SK-N-SH (cell line): Measurements from ENCODE around the gene C19orf67. TPM values are rescaled to one million over a fixed set of nuclear protein-coding genes. Genes with fewer than 3 reads are reported as not detected.
A peak's percentile ranks its signal among the peaks of the same experiment; 100 is the strongest.

Experiments
- CTCF ChIA-PET: fragments of 300-600, 350-600 bp; formaldehyde crosslinking; extraction: SDS; loops from one replicate; lab custom pipeline; 2021; lab: Yijun Ruan, JAX
- POLR2A ChIA-PET: fragments of 350-600 bp; sonication (Branson Sonifier 250); formaldehyde crosslinking; extraction: SDS; loops from one replicate; lab custom pipeline; 2020; ENCODE audit warnings: antibody characterized with exemption, inconsistent platforms; lab: Yijun Ruan, JAX
- DNase-seq: peaks from one replicate; pipeline ENCODE4 v3.0.0; 2012
- H2AFZ ChIP-seq: fragments of 200-600 bp; sonication (generic); 2 replicates; pipeline ENCODE4 v1.8.1; 2016; ENCODE audit warnings: antibody characterized with exemption, mild to moderate bottlenecking, low read depth
- H3F3A ChIP-seq: fragments of 200-600 bp; sonication (generic); replicated peaks from 2 replicates; pipeline ENCODE3; 2016; ENCODE audit warnings: antibody characterized with exemption, mild to moderate bottlenecking; ENCODE audit not compliant: insufficient read depth
- H3K27ac ChIP-seq, 2 experiments: fragments of 200-500 bp in 1 of 2; fragments of 200-600 bp in 1 of 2; sonication (Bioruptor generic) in 1 of 2; sonication (generic), shearing (Covaris generic) in 1 of 2; 2 replicates each; pipeline versions ENCODE4 v1.5.1 to v1.6.1; 2014 to 2016; ENCODE audit warnings: low read depth in 2 of 2, inconsistent platforms in 1 of 2, low read length in 1 of 2, mild to moderate bottlenecking in 1 of 2, mixed read lengths in 1 of 2
- H3K27me3 ChIP-seq: fragments of 200-600 bp; sonication (generic), shearing (Covaris generic); 2 replicates; pipeline ENCODE4 v1.6.1; 2016; ENCODE audit warnings: mixed run types; ENCODE audit not compliant: insufficient read depth
- H3K36me3 ChIP-seq, 2 experiments: fragments of 200-500 bp in 1 of 2; fragments of 200-600 bp in 1 of 2; sonication (Bioruptor generic) in 1 of 2; sonication (generic) in 1 of 2; replicated peaks in 1 of 2; 2 replicates each; pipeline versions ENCODE3 to v1.5.1; 2014 to 2016; ENCODE audit warnings: low read length in 1 of 2, mild to moderate bottlenecking in 1 of 2; ENCODE audit not compliant: insufficient read depth in 2 of 2, control insufficient read depth in 1 of 2
- H3K4me1 ChIP-seq, 2 experiments: fragments of 200-500 bp in 1 of 2; fragments of 200-600 bp in 1 of 2; sonication (Bioruptor generic) in 1 of 2; sonication (generic), shearing (Covaris generic) in 1 of 2; 2 replicates each; pipeline versions ENCODE4 v1.5.1 to v1.6.1; 2014 to 2016; ENCODE audit warnings: low read depth in 1 of 2, low read length in 1 of 2, mixed run types in 1 of 2; ENCODE audit not compliant: insufficient read depth in 2 of 2, control insufficient read depth in 1 of 2
- H3K4me2 ChIP-seq: fragments of 200-600 bp; sonication (generic), shearing (Covaris generic); 2 replicates; pipeline ENCODE4 v1.6.1; 2017; ENCODE audit warnings: mixed run types
- H3K4me3 ChIP-seq, 2 experiments: fragments of 200-500 bp in 1 of 2; fragments of 200-600 bp in 1 of 2; sonication (Bioruptor generic) in 1 of 2; sonication (generic), shearing (Covaris generic) in 1 of 2; 2 replicates each; pipeline versions ENCODE4 v1.5.1 to v1.8.1; 2014 to 2016; ENCODE audit warnings: low read depth in 2 of 2, inconsistent platforms in 1 of 2, low read length in 1 of 2, mild to moderate bottlenecking in 1 of 2, mixed read lengths in 1 of 2, moderate library complexity in 1 of 2
- H3K79me2 ChIP-seq: fragments of 200-600 bp; sonication (generic); 2 replicates; pipeline ENCODE4 v1.8.1; 2017; ENCODE audit warnings: mild to moderate bottlenecking; ENCODE audit not compliant: insufficient read depth
- H3K9ac ChIP-seq: fragments of 200-600 bp; sonication (generic); 2 replicates; pipeline ENCODE4 v1.6.1; 2017; ENCODE audit warnings: mixed run types
- H3K9me2 ChIP-seq: fragments of 200-600 bp; sonication (generic); 2 replicates; pipeline ENCODE4 v1.6.1; 2017; ENCODE audit warnings: mixed run types
- H3K9me3 ChIP-seq: fragments of 200-600 bp; sonication (generic); 2 replicates; pipeline ENCODE4 v1.6.1; 2017; ENCODE audit warnings: mixed run types, mild to moderate bottlenecking, moderate library complexity
- H4K20me1 ChIP-seq: fragments of 200-600 bp; sonication (generic); 2 replicates; pipeline ENCODE4 v1.6.1; 2017; ENCODE audit warnings: mild to moderate bottlenecking, mixed run types; ENCODE audit not compliant: insufficient read depth
- EP300 ChIP-seq, 2 experiments: IDR thresholded peaks; 2 replicates each; pipeline versions ENCODE4 v1.4.0 to v1.6.1; 2012; ENCODE audit warnings: borderline replicate concordance in 1 of 2, low read depth in 1 of 2, low read length in 1 of 2
- FOSL2 ChIP-seq: IDR thresholded peaks from 2 replicates; pipeline ENCODE4 v1.4.0; 2012; ENCODE audit warnings: low read depth, mild to moderate bottlenecking, moderate library complexity, borderline replicate concordance
- GABPA ChIP-seq: IDR thresholded peaks from 2 replicates; pipeline ENCODE4 v1.4.0; 2012; ENCODE audit warnings: low read depth, mild to moderate bottlenecking
- JUND ChIP-seq: IDR thresholded peaks from 2 replicates; pipeline ENCODE4 v1.4.0; 2012
- NFIC ChIP-seq: IDR thresholded peaks from 2 replicates; pipeline ENCODE4 v1.4.0; 2012; ENCODE audit warnings: borderline replicate concordance
- RFX5 ChIP-seq: IDR thresholded peaks from 2 replicates; pipeline ENCODE4 v1.6.1; 2012; ENCODE audit warnings: mild to moderate bottlenecking, improper control_type of control experiment, low read length
- SMC3 ChIP-seq: IDR thresholded peaks from 2 replicates; pipeline ENCODE4 v1.6.1; 2012; ENCODE audit warnings: low read depth, low read length, improper control_type of control experiment
- TCF12 ChIP-seq: IDR thresholded peaks from 2 replicates; pipeline ENCODE4 v1.4.0; 2012
- YY1 ChIP-seq: IDR thresholded peaks from 2 replicates; pipeline ENCODE4 v1.4.0; 2012; ENCODE audit warnings: low read depth, mild to moderate bottlenecking
- WGBS: methylation state at CpG from one replicate; pipeline ENCODE4 v1.1.6; 2017; ENCODE audit warnings: low lambda C conversion rate; 5-methylcytosine and 5-hydroxymethylcytosine counted together
- polyA plus RNA-seq, 3 experiments: library from polyadenylated mRNA; depleted of rRNA; stranded (reverse); fragments of >200 nt; gene quantifications; 2 replicates each; pipeline ENCODE4 v1.2.3, GENCODE V29; 2012
- TF ChIP-seq, protein P1 (sequence below): fragments of 200-600 bp; sonication (generic); IDR thresholded peaks from 2 replicates; pipeline ENCODE4 v1.6.1; 2017; ENCODE audit warnings: antibody characterized with exemption, mild to moderate bottlenecking, moderate library complexity
- TF ChIP-seq, protein P2 (sequence below): IDR thresholded peaks from 2 replicates; pipeline ENCODE4 v1.4.0; 2012; ENCODE audit warnings: low read depth

C19orf67 gene
- polyA plus RNA-seq, 1 of the 3 experiments (the other 2 are of a cell fraction), result not detected

DNA sequence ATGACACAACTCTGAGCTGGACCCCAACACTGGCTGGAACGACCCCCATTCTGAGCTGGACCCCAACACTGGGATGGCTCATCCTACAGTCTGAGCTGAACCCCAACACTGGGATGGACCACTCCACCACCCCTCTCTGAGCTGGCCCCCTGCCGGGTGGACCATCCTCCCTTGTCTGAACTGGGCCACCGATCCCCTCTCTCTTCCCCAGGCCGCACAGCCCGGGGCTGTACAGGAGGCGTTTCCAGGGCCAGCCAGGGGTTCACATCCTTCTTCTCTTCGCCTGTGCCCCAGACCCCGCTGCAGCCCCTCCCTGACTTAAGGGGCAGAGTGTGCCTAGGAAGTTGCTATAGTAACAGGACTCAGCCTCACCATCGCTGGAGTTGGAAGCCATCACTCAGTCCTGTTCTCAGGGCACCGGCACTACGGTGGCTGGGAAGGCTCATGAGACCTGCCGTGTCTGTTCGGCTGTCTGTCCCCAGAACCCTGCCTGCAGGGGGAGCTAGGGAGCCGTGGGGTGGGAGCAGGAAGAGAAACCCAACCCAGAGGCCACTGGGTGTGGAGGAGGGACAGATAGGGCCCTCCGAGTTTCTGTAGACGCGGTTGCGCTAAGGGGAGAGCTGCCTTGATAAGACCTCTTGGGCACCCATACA is 28.3 kb upstream of the C19orf67 start:
- Histone ChIP-seq H3K27me3 (no peaks in the 10 kb centered on the region), H2AFZ (no peak overlapping the region), H3K4me2 (no peak overlapping the region), H3K4me3 (no peak overlapping the region), H3K4me1 (peaks cover 11 to 20% of the 10 kb centered on the region in 2 experiments), H3F3A (peaks cover 5% of the 10 kb centered on the region), H3K9ac (no peak overlapping the region), H3K9me2 (no peaks in the 10 kb centered on the region), H3K79me2 (peaks cover 55% of the 10 kb centered on the region), H3K27ac (no peak overlapping the region), H3K36me3 (no peaks in the 10 kb centered on the region), H4K20me1 (no peaks in the 10 kb centered on the region), H3K9me3 (no peaks in the 10 kb centered on the region)
- DNase-seq, result no peak
- 91% methylated on average over 13 of the region's 18 CpGs for WGBS
- POLR2A ChIA-PET, result no interaction called here
- CTCF ChIA-PET, result interaction anchor here (0.7 to 4.7 kb wide), 7 partner anchors 8 to 235 kb away, joined by 3 to 28 read pairs (median 9); partner anchors contain the start of genes ASF1B, MISP3 and SAMD1
- TF ChIP-seq NFIC (no peak), JUND (no peak), FOSL2 (no peak), GABPA (no peak)
- TF ChIP-seq, protein P1, sequence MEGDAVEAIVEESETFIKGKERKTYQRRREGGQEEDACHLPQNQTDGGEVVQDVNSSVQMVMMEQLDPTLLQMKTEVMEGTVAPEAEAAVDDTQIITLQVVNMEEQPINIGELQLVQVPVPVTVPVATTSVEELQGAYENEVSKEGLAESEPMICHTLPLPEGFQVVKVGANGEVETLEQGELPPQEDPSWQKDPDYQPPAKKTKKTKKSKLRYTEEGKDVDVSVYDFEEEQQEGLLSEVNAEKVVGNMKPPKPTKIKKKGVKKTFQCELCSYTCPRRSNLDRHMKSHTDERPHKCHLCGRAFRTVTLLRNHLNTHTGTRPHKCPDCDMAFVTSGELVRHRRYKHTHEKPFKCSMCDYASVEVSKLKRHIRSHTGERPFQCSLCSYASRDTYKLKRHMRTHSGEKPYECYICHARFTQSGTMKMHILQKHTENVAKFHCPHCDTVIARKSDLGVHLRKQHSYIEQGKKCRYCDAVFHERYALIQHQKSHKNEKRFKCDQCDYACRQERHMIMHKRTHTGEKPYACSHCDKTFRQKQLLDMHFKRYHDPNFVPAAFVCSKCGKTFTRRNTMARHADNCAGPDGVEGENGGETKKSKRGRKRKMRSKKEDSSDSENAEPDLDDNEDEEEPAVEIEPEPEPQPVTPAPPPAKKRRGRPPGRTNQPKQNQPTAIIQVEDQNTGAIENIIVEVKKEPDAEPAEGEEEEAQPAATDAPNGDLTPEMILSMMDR, result peak; percentile 40

DNA sequence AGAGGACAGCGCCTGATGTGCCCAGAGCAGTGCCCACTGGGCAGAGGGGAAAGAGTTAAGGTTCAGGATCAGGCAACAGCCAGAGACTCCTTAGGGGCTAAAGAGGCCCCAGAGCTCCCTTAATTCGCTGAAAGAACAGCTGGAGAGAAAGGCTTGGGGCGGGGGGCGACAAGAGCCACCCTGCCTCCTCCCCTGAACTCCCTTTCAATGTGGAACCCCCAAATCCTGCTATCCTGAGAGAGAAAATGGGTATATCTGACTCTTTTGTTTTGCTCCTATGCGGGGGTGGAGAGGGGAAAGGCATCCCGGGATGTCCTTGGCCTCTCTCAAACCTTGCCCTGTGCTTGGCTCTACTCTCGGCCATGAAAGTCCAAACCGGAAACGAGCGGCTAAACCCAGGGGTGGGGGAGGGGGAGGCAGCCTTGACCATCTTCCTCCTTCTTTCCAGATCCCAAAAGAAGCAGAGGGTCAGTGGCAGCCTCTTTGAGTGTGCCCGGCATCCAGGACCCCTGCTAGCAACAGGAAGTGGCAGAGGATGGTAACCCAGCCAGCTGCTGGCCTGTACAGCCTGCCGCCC is 27.3 kb upstream of the C19orf67 start:
- Histone ChIP-seq H3K79me2 (peaks cover 56% of the 10 kb centered on the region), H3K4me2 (no peak overlapping the region), H3K4me1 (peaks cover 5 to 14% of the 10 kb centered on the region in 2 experiments; a peak in 2 of 4 replicates), H3K27me3 (no peaks in the 10 kb centered on the region), H3K27ac (no peak overlapping the region), H4K20me1 (no peaks in the 10 kb centered on the region), H2AFZ (no peak overlapping the region), H3K9me3 (no peaks in the 10 kb centered on the region), H3K9ac (no peak overlapping the region), H3F3A (no peaks in the 10 kb centered on the region), H3K4me3 (no peak overlapping the region), H3K9me2 (no peaks in the 10 kb centered on the region), H3K36me3 (no peaks in the 10 kb centered on the region)
- POLR2A ChIA-PET, result no interaction called here
- CTCF ChIA-PET, result interaction anchor here (0.8 to 4.7 kb wide), 3 partner anchors 19 to 236 kb away, joined by 3 to 28 read pairs (median 4); partner anchors contain the start of gene ASF1B
- WGBS, result 79% methylated on average over 4 of the region's 12 CpGs
- TF ChIP-seq, protein P1, result no peak
- TF ChIP-seq YY1, result no peak
- TF ChIP-seq FOSL2, result no peak
- TF ChIP-seq GABPA, result no peak
- TF ChIP-seq RFX5, result no peak
- TF ChIP-seq, protein P2, sequence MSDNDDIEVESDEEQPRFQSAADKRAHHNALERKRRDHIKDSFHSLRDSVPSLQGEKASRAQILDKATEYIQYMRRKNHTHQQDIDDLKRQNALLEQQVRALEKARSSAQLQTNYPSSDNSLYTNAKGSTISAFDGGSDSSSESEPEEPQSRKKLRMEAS, result no peak
- TF ChIP-seq TCF12, result no peak
- no peak for TF ChIP-seq SMC3
- TF ChIP-seq EP300 (IDR thresholded peaks at IDR 0.05; ENCODE audit: borderline replicate concordance in 1 of 2, low read depth in 1 of 2, low read length in 1 of 2), result no peak
- TF ChIP-seq NFIC, result no peak
- DNase-seq, result no peak
